IMR-90 (cell line): ENCODE results near the gene SPATA9. TPM values are rescaled to one million over a fixed set of nuclear protein-coding genes. Genes with fewer than 3 reads are reported as not detected.

Experiments
- ATAC-seq: fragments of 200-7000 bp; cut with Tn5 transposase; 2 replicates; pipeline ENCODE4 v1.9.1; 2020; ENCODE audit warnings: low read depth, mild to moderate bottlenecking, moderate library complexity
- BruUV-seq: library from RNA; stranded (reverse); fragments of 400-500 nt; replicated peaks from 2 replicates; lab custom pipeline; 2021; lab: Mats Ljungman, UMichigan
- CTCF ChIA-PET: fragments of 300-600 bp; formaldehyde crosslinking; extraction: SDS; loops from one replicate; lab custom pipeline; 2021; ENCODE audit warnings: antibody characterized with exemption; lab: Yijun Ruan, JAX
- POLR2A ChIA-PET: fragments of 300-600 bp; sonication (Branson Sonifier 250); formaldehyde crosslinking; loops from one replicate; lab custom pipeline; 2022; ENCODE audit warnings: antibody characterized with exemption; ENCODE audit not compliant: unreplicated experiment; lab: Charles Lee
- DNase-seq: peaks from one replicate; pipeline ENCODE4 v3.0.0; 2013
- H2AFZ ChIP-seq: replicated peaks from 2 replicates; pipeline ENCODE3; 2013; ENCODE audit warnings: low read length, mild to moderate bottlenecking; ENCODE audit not compliant: poor library complexity
- H2AK5ac ChIP-seq: 2 replicates; pipeline ENCODE4 v1.6.1; 2013; ENCODE audit warnings: low read depth, low read length, inconsistent platforms
- H2AK9ac ChIP-seq: replicated peaks from 2 replicates; pipeline ENCODE3; 2013; ENCODE audit warnings: mild to moderate bottlenecking, low read depth, low read length, moderate library complexity; ENCODE audit not compliant: poor library complexity
- H2BK120ac ChIP-seq: 2 replicates; pipeline ENCODE4 v1.6.1; 2013; ENCODE audit warnings: low read depth, low read length, inconsistent platforms
- H2BK15ac ChIP-seq: 3 replicates; pipeline ENCODE4 v1.6.1; 2013; ENCODE audit warnings: low read depth, low read length, inconsistent platforms
- H2BK20ac ChIP-seq: 2 replicates; pipeline ENCODE4 v1.6.1; 2013; ENCODE audit warnings: low read depth, mild to moderate bottlenecking, inconsistent platforms, low read length, moderate library complexity
- H2BK5ac ChIP-seq: 2 replicates; pipeline ENCODE4 v1.6.1; 2013; ENCODE audit warnings: mild to moderate bottlenecking, low read depth, low read length, inconsistent platforms; ENCODE audit not compliant: poor library complexity, severe bottlenecking
- H3K14ac ChIP-seq: replicated peaks from 2 replicates; pipeline ENCODE4 v1.6.1; 2013; ENCODE audit warnings: low read depth, low read length, inconsistent platforms
- H3K18ac ChIP-seq: 2 replicates; pipeline ENCODE4 v1.6.1; 2013; ENCODE audit warnings: low read depth, low read length, control low read depth
- H3K23ac ChIP-seq: 2 replicates; pipeline ENCODE4 v1.6.1; 2013; ENCODE audit warnings: low read depth, low read length, inconsistent platforms
- H3K27ac ChIP-seq: 2 replicates; pipeline ENCODE4 v1.5.1; 2013; ENCODE audit warnings: mild to moderate bottlenecking, control low read depth, low read length; ENCODE audit not compliant: insufficient read depth
- H3K27me3 ChIP-seq: 2 replicates; pipeline ENCODE4 v1.6.1; 2013; ENCODE audit warnings: low read length; ENCODE audit not compliant: control insufficient read depth, insufficient read depth
- H3K36me3 ChIP-seq: 2 replicates; pipeline ENCODE4 v1.6.1; 2013; ENCODE audit warnings: low read length, mixed read lengths; ENCODE audit not compliant: control insufficient read depth, insufficient read depth
- H3K4ac ChIP-seq: 2 replicates; pipeline ENCODE4 v1.6.1; 2013; ENCODE audit warnings: low read depth, low read length, inconsistent platforms
- H3K4me1 ChIP-seq: 2 replicates; pipeline ENCODE4 v1.6.1; 2013; ENCODE audit warnings: low read length, mixed read lengths; ENCODE audit not compliant: control insufficient read depth, insufficient read depth
- H3K4me2 ChIP-seq: 2 replicates; pipeline ENCODE4 v1.6.1; 2013; ENCODE audit warnings: low read depth, mild to moderate bottlenecking, control low read depth, low read length, moderate library complexity
- H3K4me3 ChIP-seq: 2 replicates; pipeline ENCODE4 v1.5.1; 2013; ENCODE audit warnings: low read depth, mild to moderate bottlenecking, control low read depth, low read length, moderate library complexity; ENCODE audit not compliant: insufficient read depth
- H3K56ac ChIP-seq: 2 replicates; pipeline ENCODE4 v1.6.1; 2013; ENCODE audit warnings: low read length, inconsistent platforms; ENCODE audit not compliant: insufficient read depth; ENCODE audit errors: extremely low read depth
- H3K79me1 ChIP-seq, 2 experiments: 2 replicates each; pipeline ENCODE4 v1.6.1; 2013; ENCODE audit warnings: low read length in 2 of 2, inconsistent platforms in 1 of 2, low read depth in 1 of 2
- H3K9ac ChIP-seq: 2 replicates; pipeline ENCODE4 v1.6.1; 2013; ENCODE audit warnings: low read depth, low read length, control low read depth
- H3K9me1 ChIP-seq: 2 replicates; pipeline ENCODE4 v1.6.1; 2013; ENCODE audit warnings: low read length, inconsistent platforms; ENCODE audit not compliant: insufficient read depth
- H3K9me3 ChIP-seq: 2 replicates; pipeline ENCODE4 v1.6.1; 2013; ENCODE audit warnings: low read length; ENCODE audit not compliant: control insufficient read depth, insufficient read depth
- H4K20me1 ChIP-seq: 2 replicates; pipeline ENCODE4 v1.6.1; 2013; ENCODE audit warnings: low read length, inconsistent platforms; ENCODE audit not compliant: insufficient read depth
- H4K5ac ChIP-seq: 2 replicates; pipeline ENCODE4 v1.6.1; 2013; ENCODE audit warnings: mild to moderate bottlenecking, low read depth, low read length, control low read depth
- H4K8ac ChIP-seq, 2 experiments: 2 replicates each; pipeline ENCODE4 v1.6.1; 2013; ENCODE audit warnings: low read depth in 2 of 2, low read length in 2 of 2, control low read depth in 1 of 2, inconsistent platforms in 1 of 2
- H4K91ac ChIP-seq: 2 replicates; pipeline ENCODE4 v1.6.1; 2013; ENCODE audit warnings: low read depth, low read length, inconsistent platforms; ENCODE audit not compliant: insufficient read depth
- MAFK ChIP-seq: IDR thresholded peaks from 2 replicates; pipeline ENCODE4 v1.6.1; 2012; ENCODE audit warnings: low read depth, low read length, improper control_type of control experiment
- NFE2L2 ChIP-seq: fragments of 150-350 bp; IDR thresholded peaks from 2 replicates; pipeline ENCODE4 v1.6.1; 2016; ENCODE audit warnings: low read depth, mild to moderate bottlenecking, low read length
- RCOR1 ChIP-seq: IDR thresholded peaks from 2 replicates; pipeline ENCODE4 v1.6.1; 2012; ENCODE audit warnings: mild to moderate bottlenecking, low read length, improper control_type of control experiment; ENCODE audit not compliant: insufficient replicate concordance
- WGBS, 2 experiments: methylation state at CpG; one replicate each; pipeline versions ENCODE4 v1.1.5 to v1.1.7; 2013; ENCODE audit warnings: missing lambda C conversion rate in 2 of 2; ENCODE audit not compliant: insufficient read length in 1 of 2; ENCODE audit errors: extremely low coverage in 2 of 2; 5-methylcytosine and 5-hydroxymethylcytosine counted together
- dilution Hi-C: fragments of 300-500 bp; cut with HindIII; formaldehyde crosslinking; loops from one replicate; pipeline ENCODE4 v1.14.3; 2018; ENCODE audit warnings: low sequenced_read_pairs; ENCODE audit not compliant: unreplicated experiment
- in situ Hi-C: fragments of 300-500 bp; cut with MboI; formaldehyde crosslinking; loops from 3 replicates; pipeline ENCODE4 v1.14.3; 2019; ENCODE audit warnings: low sequenced_read_pairs, inconsistent platforms, mixed read lengths
- intact Hi-C: fragments of 100-400 bp; cut with micrococcal nuclease; formaldehyde crosslinking; loops from 2 replicates; pipeline ENCODE4 v1.10.0; 2022
- polyA plus RNA-seq, 3 experiments: library from polyadenylated mRNA; depleted of rRNA; stranded (reverse); fragments of >200 nt; gene quantifications; 2 replicates each; pipeline ENCODE4 v1.2.3, GENCODE V29; 2012; ENCODE audit warnings: low replicate concordance in 1 of 3
- total RNA-seq: library from RNA; depleted of rRNA; stranded (reverse); fragments of >200 nt; gene quantifications from 2 replicates; pipeline ENCODE4 v1.2.3, GENCODE V29; 2012
- TF ChIP-seq, protein P1 (sequence below): fragments of 150-350 bp; IDR thresholded peaks from 2 replicates; pipeline ENCODE4 v1.6.1; 2016; ENCODE audit warnings: low read depth, mild to moderate bottlenecking, low read length, moderate library complexity, borderline replicate concordance

The SPATA9 gene
- total and polyA plus RNA-seq, 2 of the 4 experiments (the other 2 are of a cell fraction): 0.72 to 0.86 TPM

DNA sequence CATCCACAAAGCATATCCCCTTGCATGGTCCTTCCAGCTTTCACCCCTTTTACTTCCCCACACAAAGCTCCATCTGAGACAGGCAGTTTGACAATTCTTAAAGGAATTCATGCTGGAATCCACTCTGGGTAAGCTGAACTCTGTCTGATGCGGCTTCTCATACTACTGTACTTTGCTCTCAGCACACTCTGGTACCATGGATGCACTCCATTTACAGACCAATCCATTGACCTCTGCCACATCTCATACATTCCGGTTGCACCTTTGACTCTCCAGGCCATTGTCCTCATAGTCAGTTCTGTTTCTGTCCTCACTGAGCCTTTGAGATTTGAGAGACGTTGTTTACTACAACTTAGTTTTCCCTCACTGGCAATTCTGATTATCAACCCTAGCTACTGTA lies 12.2 kb downstream of the SPATA9 start:
- DNase-seq (peak; percentile 26), ATAC-seq (peak; percentile 43)
- H3K27ac ChIP-seq: no peak overlapping the region
- BruUV-seq: no TSS peak
- H3K36me3 ChIP-seq: no peaks in the 10 kb centered on the region
- no peak overlapping the region for H3K56ac ChIP-seq
- H2BK5ac ChIP-seq: peak overlapping the region; percentile 66
- H3K9me3 ChIP-seq: no peaks in the 10 kb centered on the region
- no peak overlapping the region for H4K91ac ChIP-seq
- H3K4me3 ChIP-seq: no peak overlapping the region
- H3K4ac ChIP-seq: peak overlapping the region; percentile 26
- ChIA-PET CTCF (interaction anchor here (2.1 kb wide), 1 partner anchor 11 kb away, joined by 4 read pairs; no protein-coding TSS in a partner anchor), POLR2A (no interaction called here)
- H2AK9ac ChIP-seq: no peak overlapping the region
- in situ Hi-C loops (no loop called here), intact Hi-C loops (no loop called here), dilution Hi-C loops (no loop called here)
- H2BK15ac ChIP-seq: peak overlapping the region; percentile 35; the same call in 1 of the 3 replicates
- peaks cover 4% of the 10 kb centered on the region for H3K9me1 ChIP-seq
- WGBS, 2 experiments: 100% methylated on average over 3 of the region's 3 CpGs; no CpG with 5 or more reads in 1 of the 2 experiments
- TF ChIP-seq RCOR1: no peak
- TF ChIP-seq, protein P1, sequence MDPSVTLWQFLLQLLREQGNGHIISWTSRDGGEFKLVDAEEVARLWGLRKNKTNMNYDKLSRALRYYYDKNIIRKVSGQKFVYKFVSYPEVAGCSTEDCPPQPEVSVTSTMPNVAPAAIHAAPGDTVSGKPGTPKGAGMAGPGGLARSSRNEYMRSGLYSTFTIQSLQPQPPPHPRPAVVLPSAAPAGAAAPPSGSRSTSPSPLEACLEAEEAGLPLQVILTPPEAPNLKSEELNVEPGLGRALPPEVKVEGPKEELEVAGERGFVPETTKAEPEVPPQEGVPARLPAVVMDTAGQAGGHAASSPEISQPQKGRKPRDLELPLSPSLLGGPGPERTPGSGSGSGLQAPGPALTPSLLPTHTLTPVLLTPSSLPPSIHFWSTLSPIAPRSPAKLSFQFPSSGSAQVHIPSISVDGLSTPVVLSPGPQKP: no peak
- no peak for TF ChIP-seq NFE2L2
- TF ChIP-seq MAFK: no peak
- H4K20me1 ChIP-seq: no peaks in the 10 kb centered on the region
- H3K9ac ChIP-seq: no peak overlapping the region; the same call in 1 of the 2 replicates
- peak overlapping the region; percentile 63; the same call in 1 of the 2 replicates for H3K14ac ChIP-seq
- no peak overlapping the region for H2AFZ ChIP-seq
- H3K79me1 ChIP-seq: 0 out of 4 replicates have a peak, but pooled peaks cover 0 to 4% of the 10 kb centered on the region in 2 experiments
- no peak overlapping the region; a peak in 1 of 4 replicates for H4K8ac ChIP-seq
- peak overlapping the region; percentile 65; the same call in 1 of the 2 replicates for H4K5ac ChIP-seq
- peak overlapping the region; percentile 58; the same call in 1 of the 2 replicates for H3K18ac ChIP-seq
- H3K27me3 ChIP-seq: no peaks in the 10 kb centered on the region
- H2AK5ac ChIP-seq: peak overlapping the region; percentile 16; the same call in 1 of the 2 replicates
- peaks cover 14% of the 10 kb centered on the region for H3K4me1 ChIP-seq
- no peak overlapping the region for H3K23ac ChIP-seq
- H2BK20ac ChIP-seq: 0 out of 2 replicates have a peak overlapping the region, but pooled peaks have one; percentile 24
- no peak overlapping the region for H3K4me2 ChIP-seq
- peak overlapping the region; percentile 49; the same call in 1 of the 2 replicates for H2BK120ac ChIP-seq
